Lung (tissue), 12 donors: Measurements from ENCODE around the gene BORCS8. TPM values are rescaled to one million over a fixed set of nuclear protein-coding genes. Genes with fewer than 3 reads are reported as not detected.

Experiments used
- ATAC-seq: fragments of 200-7000 bp; cut with Tn5 transposase; one replicate; pipeline ENCODE4 v1.9.1; 2020; ENCODE audit warnings: moderate number of reproducible peaks; ENCODE audit not compliant: insufficient read depth, low FRiP score
- DNase-seq, 3 donors: peaks; one replicate each; pipeline ENCODE4 v3.0.0-alpha.2; 2013 to 2017
- H3K27ac ChIP-seq, 2 donors: one replicate each; pipeline ENCODE4 v1.5.1; 2013; ENCODE audit warnings: mild to moderate bottlenecking in 2 of 2, moderate library complexity in 2 of 2, control low read depth in 1 of 2, inconsistent platforms in 1 of 2, low read depth in 1 of 2, low read length in 1 of 2
- H3K27me3 ChIP-seq, 3 donors: one replicate each; pipeline ENCODE4 v1.5.1; 2013; ENCODE audit warnings: low read length in 2 of 3; ENCODE audit not compliant: control insufficient read depth in 3 of 3, insufficient read depth in 3 of 3
- H3K36me3 ChIP-seq, 4 donors: one replicate each; pipeline ENCODE4 v1.5.1; 2013; ENCODE audit warnings: low read length in 4 of 4, mild to moderate bottlenecking in 1 of 4, moderate library complexity in 1 of 4; ENCODE audit not compliant: control insufficient read depth in 4 of 4, insufficient read depth in 4 of 4
- H3K4me1 ChIP-seq, 5 donors: one replicate each; pipeline ENCODE4 v1.5.1; 2013; ENCODE audit warnings: low read length in 5 of 5, mild to moderate bottlenecking in 2 of 5, moderate library complexity in 1 of 5; ENCODE audit not compliant: control insufficient read depth in 5 of 5, insufficient read depth in 5 of 5
- H3K4me3 ChIP-seq: one replicate; pipeline ENCODE4 v1.5.1; 2013; ENCODE audit warnings: mild to moderate bottlenecking, control low read depth, moderate library complexity
- H3K9ac ChIP-seq, 2 donors: one replicate each; pipeline ENCODE4 v1.5.1; 2013; ENCODE audit warnings: low read length in 2 of 2, control low read depth in 1 of 2; ENCODE audit not compliant: insufficient read depth in 1 of 2
- H3K9me3 ChIP-seq, 4 donors: one replicate each; pipeline ENCODE4 v1.5.1; 2013; ENCODE audit warnings: low read length in 3 of 4, mild to moderate bottlenecking in 1 of 4, moderate library complexity in 1 of 4; ENCODE audit not compliant: control insufficient read depth in 4 of 4, insufficient read depth in 3 of 4
- WGBS, 2 donors: extraction: QIAGEN DNeasy Blood & Tissue Kit; methylation state at CpG; one replicate each; pipeline ENCODE4 v1.1.7; 2013; 5-methylcytosine and 5-hydroxymethylcytosine counted together
- polyA plus RNA-seq, 2 donors: library from polyadenylated mRNA; stranded (reverse); fragments of 200-250 nt; gene quantifications; one replicate each; pipeline ENCODE4 v1.2.1, GENCODE V29; 2013
- total RNA-seq, 2 donors: library from RNA; depleted of rRNA in 1 of 2; stranded (reverse); fragments of >200 nt in 1 of 2; gene quantifications; one replicate each; pipeline ENCODE4 v1.2.1, GENCODE V29; 2014 to 2021
- TF ChIP-seq, protein P1 (sequence below): IDR thresholded peaks from 2 replicates; pipeline ENCODE4 v1.5.1; 2012; ENCODE audit warnings: mild to moderate bottlenecking; ENCODE audit errors: control extremely low read depth, extremely low read depth
- donor health status: control.
- donor health status: control.
- donor health status: Bipolar disorder and iron deficiency.
- donor health status: healthy.
- donor health status: DM: yes; HTN: yes; CAD: no.

The BORCS8 gene
- total and polyA plus RNA-seq, 4 donors, result 10.0 to 41.4 (median 34.2) TPM

DNA sequence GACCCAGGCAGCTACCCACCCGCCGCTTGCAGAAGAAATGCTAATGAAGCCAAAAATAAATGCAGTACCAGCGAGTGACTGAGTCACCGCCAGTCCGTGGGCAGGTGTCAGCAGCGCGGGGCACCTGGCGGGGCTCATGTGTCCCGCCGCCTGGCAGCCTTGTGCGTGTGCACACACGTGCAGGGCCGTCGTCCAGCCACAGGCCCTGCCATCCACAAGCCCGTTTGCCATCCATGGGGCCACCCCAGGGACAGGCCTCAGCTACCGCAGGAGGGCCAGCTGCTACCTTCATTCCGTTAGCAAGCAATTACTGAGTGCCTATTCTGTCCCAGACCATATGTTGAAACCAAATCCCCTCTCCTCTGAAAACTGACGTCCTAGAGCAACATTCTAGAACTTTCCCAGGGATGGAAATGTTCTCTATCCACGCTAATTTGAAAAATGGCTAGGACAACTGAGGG is 40.3 kb upstream of the BORCS8 start:
- 77 to 79% methylated on average over 19 of the region's 19 CpGs for WGBS, 2 donors

DNA sequence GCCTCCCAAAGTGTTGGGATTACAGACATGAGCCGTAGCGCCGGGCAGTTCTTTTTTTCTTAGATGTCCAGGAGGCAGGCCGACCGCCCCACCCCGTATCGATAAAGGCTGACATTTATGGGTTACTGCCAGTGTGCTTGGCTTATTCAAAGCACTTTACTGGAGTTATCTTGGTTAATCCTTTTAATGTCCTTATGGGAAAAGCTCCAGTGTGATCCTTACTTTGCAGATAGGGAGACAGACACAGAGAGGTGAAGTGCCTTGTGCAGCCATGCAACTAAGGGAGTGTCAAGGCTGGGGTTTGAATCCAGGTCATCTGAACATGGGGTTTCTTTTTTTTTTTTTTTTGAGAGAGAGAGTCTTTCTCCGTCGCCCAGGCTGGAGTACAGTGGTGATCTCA is 39.0 kb upstream of the BORCS8 start:
- Histone ChIP-seq H3K27ac (no peak overlapping the region), H3K27me3 (peaks cover 0 to 12% (median 0%) of the 10 kb centered on the region in 3 donors), H3K4me1 (peaks cover 0 to 2% (median 0%) of the 10 kb centered on the region in 5 donors), H3K4me3 (no peak overlapping the region), H3K9ac (no peak overlapping the region), H3K36me3 (no peaks in the 10 kb centered on the region), H3K9me3 (peaks cover 0 to 22% (median 7%) of the 10 kb centered on the region in 4 donors)
- DNase-seq (no peak), ATAC-seq (no peak)
- WGBS, 2 donors, result 85 to 93% methylated on average over 9 of the region's 9 CpGs
- TF ChIP-seq, protein P1, sequence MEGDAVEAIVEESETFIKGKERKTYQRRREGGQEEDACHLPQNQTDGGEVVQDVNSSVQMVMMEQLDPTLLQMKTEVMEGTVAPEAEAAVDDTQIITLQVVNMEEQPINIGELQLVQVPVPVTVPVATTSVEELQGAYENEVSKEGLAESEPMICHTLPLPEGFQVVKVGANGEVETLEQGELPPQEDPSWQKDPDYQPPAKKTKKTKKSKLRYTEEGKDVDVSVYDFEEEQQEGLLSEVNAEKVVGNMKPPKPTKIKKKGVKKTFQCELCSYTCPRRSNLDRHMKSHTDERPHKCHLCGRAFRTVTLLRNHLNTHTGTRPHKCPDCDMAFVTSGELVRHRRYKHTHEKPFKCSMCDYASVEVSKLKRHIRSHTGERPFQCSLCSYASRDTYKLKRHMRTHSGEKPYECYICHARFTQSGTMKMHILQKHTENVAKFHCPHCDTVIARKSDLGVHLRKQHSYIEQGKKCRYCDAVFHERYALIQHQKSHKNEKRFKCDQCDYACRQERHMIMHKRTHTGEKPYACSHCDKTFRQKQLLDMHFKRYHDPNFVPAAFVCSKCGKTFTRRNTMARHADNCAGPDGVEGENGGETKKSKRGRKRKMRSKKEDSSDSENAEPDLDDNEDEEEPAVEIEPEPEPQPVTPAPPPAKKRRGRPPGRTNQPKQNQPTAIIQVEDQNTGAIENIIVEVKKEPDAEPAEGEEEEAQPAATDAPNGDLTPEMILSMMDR, result no peak

More for the DNA sequence above, 40.3 kb upstream of the BORCS8 start:
- Histone ChIP-seq H3K9me3 (peaks cover 0 to 24% (median 8%) of the 10 kb centered on the region in 4 donors), H3K27ac (no peak overlapping the region), H3K4me1 (peaks cover 0 to 2% (median 0%) of the 10 kb centered on the region in 5 donors), H3K36me3 (no peaks in the 10 kb centered on the region), H3K9ac (no peak overlapping the region), H3K27me3 (peaks cover 0 to 11% (median 0%) of the 10 kb centered on the region in 3 donors), H3K4me3 (no peak overlapping the region)
- TF ChIP-seq, protein P1, result no peak
- no peak for DNase-seq
- ATAC-seq, result no peak

DNA sequence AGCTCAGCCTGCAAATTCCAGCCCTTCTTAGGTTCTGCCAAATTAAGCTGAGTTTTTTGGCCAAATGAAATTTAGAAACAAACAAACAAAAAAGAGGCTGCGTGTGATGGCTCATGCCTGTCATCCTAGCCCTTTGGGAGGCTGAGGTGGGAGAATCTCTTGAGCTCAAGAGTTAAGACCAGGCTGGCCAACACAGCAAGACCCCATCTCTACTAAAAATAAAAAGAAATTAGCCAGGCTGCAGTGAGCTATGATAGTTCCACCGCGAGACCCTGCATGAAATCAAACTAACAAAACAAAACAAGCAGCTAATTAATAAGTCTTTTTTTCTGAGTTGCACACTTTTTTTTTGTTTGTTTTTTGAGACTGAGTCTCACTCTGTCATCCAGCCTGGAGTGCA is 37.7 kb upstream of the BORCS8 start:
- ATAC-seq (no peak), DNase-seq (no peak)
- H3K27ac ChIP-seq, result no peak overlapping the region
- TF ChIP-seq, protein P1, result no peak
- H3K9me3 ChIP-seq, result peaks cover 0 to 18% (median 5%) of the 10 kb centered on the region in 4 donors
- 77 to 90% methylated on average over 3 of the region's 3 CpGs for WGBS, 2 donors
- no peak overlapping the region for H3K9ac ChIP-seq
- no peak overlapping the region for H3K4me3 ChIP-seq
- no peaks in the 10 kb centered on the region for H3K36me3 ChIP-seq
- H3K27me3 ChIP-seq, result peaks cover 0 to 12% (median 8%) of the 10 kb centered on the region in 3 donors
- H3K4me1 ChIP-seq, result peaks cover 0 to 7% (median 0%) of the 10 kb centered on the region in 5 donors

DNA sequence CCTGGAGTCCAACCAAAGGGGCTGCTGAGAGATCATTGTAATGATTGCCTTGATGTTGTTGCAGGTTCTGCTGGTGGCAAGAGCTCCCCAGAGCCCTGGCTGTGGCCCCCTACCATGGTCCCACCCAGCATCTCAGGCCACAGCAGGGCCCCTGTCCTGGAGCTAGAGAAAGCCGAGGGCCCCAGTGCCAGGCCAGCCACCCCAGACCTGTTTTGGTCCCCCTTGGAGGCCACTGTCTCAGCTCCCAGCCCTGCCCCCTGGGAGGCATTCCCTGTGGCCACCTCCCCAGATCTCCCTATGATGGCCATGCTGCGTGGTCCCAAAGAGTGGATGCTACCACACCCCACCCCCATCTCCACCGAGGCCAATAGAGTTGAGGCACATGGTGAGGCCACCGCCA is 35.3 kb upstream of the BORCS8 start:
- TF ChIP-seq, protein P1, result no peak
- peaks cover 4 to 19% (median 12%) of the 10 kb centered on the region in 3 donors for H3K27me3 ChIP-seq
- H3K36me3 ChIP-seq, result no peaks in the 10 kb centered on the region
- DNase-seq (no peak), ATAC-seq (no peak)
- 77 to 80% methylated on average over 4 of the region's 4 CpGs for WGBS, 2 donors
- H3K27ac ChIP-seq, result no peak overlapping the region
- H3K4me3 ChIP-seq, result no peak overlapping the region
- peaks cover 0 to 3% (median 0%) of the 10 kb centered on the region in 4 donors for H3K9me3 ChIP-seq
- H3K9ac ChIP-seq, result no peak overlapping the region
- H3K4me1 ChIP-seq, result peaks cover 0 to 7% (median 0%) of the 10 kb centered on the region in 5 donors
